HG02642 (cell line): ENCODE measurements around the gene KCNC3.
A peak's percentile ranks its signal among the peaks of the same experiment; 100 is the strongest.

Experiments
- ATAC-seq: cut with Tn5 transposase; IDR thresholded peaks from one replicate; pipeline ENCODE4 v1.9.1; 2021; ENCODE audit warnings: mild to moderate bottlenecking; ENCODE audit not compliant: unreplicated experiment, poor library complexity

The KCNC3 gene

DNA sequence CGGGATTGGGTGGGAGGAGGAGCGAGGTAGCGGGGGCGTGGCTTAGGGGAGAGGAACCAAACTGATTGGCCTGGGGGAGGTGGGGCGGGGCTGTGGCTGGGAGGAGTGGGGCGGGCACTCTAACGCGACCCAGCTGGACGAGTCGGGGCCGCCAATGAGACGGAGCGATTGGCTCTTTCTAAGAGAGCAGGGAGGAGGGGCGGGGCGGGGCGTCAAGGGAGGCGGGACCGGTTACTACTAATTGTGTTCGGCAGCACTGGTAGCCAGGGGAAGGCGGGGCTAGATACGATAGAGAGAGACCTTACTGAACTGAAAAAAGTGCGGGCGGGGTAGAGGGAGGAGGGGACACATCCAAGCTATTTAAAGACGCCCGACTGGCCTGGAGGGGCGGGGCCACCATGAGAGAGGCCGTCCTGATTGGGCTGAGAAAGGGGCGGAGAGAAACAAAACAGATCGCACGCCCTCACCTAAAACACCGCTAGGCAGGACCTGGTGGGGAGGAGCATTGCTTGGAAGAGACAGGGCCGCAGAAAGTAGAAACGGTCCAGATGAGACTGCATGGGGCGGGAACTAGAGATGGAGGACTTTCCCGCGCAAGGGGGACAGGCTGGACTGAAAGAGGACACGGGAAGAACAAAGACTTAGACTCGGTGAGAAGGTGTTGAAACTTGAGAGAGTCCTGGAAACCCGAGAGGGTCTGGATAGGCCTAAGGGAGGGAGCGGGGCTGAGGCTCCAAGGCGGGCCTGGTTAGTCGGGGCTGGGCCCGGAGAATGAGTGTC is at the start of gene KCNC3:
KCNC3 (minus strand) TSS at position 232 of the 780 bp plus-strand sequence. CDS start 295 bp downstream, outside the sequence.
- peak; percentile 49 for ATAC-seq

DNA sequence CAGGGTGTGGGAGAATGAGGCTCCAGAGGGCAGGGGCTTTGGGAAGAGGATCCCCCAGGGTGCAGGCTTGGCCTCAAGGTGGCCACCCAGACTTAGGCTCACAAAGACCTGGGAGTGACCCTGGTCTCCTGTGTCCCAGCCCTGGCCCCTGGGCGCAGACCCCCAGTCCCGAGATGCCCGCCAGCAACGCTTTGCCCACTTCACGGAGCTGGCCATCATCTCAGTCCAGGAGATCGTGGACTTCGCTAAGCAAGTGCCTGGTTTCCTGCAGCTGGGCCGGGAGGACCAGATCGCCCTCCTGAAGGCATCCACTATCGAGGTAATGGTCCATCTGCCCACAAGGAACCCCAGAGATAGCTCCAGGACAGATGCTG is 49.7 kb upstream of the KCNC3 start:
- no peak for ATAC-seq

DNA sequence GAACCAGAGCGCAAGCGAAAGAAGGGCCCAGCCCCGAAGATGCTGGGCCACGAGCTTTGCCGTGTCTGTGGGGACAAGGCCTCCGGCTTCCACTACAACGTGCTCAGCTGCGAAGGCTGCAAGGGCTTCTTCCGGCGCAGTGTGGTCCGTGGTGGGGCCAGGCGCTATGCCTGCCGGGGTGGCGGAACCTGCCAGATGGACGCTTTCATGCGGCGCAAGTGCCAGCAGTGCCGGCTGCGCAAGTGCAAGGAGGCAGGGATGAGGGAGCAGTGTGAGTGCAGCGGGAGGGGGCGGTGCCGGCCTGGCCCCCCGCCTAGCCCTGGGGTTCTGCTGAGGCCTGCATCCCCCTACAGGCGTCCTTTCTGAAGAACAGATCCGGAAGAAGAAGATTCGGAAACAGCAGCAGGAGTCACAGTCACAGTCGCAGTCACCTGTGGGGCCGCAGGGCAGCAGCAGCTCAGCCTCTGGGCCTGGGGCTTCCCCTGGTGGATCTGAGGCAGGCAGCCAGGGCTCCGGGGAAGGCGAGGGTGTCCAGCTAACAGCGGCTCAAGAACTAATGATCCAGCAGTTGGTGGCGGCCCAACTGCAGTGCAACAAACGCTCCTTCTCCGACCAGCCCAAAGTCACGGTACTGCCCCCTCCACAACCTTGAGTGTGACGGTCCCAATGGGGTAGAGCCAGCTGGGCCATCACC is 49.1 kb upstream of the KCNC3 start:
- ATAC-seq: no peak

DNA sequence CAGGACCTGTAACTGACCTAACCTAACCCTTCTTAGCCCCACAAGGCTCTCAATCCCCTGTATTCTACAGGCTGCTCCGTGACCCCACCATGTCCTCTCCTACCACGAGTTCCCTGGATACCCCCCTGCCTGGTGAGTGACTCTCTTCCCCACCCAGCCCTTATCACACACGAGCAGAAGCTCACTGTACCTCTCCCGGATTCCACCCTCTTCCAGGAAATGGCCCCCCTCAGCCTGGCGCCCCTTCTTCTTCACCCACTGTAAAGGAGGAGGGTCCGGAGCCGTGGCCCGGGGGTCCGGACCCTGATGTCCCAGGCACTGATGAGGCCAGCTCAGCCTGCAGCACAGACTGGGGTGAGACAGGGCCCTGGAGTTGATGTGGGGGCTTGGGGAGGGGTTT is 48.3 kb upstream of the KCNC3 start:
- ATAC-seq: no peak

DNA sequence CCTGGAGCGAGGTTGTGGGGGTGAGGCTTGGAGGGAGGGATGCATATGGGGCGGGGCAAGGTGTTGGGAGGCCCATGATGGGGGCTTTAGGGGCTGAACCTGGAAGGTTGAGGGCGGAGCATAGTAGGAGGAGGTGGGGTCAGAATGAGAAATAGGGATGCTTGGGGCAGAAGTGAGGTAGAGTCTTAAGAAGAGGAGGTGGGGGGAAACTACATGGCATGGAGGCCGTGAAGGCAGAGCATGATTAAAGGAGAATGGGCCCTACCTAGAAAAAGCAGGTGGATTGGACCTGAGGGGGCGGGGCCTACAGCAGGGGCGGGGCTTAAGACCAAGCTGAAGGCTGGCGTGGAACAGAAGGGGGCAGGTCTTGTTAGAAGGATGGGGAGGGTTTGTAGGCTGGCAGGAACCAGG is 47.9 kb upstream of the KCNC3 start:
- ATAC-seq: peak; percentile 8

DNA sequence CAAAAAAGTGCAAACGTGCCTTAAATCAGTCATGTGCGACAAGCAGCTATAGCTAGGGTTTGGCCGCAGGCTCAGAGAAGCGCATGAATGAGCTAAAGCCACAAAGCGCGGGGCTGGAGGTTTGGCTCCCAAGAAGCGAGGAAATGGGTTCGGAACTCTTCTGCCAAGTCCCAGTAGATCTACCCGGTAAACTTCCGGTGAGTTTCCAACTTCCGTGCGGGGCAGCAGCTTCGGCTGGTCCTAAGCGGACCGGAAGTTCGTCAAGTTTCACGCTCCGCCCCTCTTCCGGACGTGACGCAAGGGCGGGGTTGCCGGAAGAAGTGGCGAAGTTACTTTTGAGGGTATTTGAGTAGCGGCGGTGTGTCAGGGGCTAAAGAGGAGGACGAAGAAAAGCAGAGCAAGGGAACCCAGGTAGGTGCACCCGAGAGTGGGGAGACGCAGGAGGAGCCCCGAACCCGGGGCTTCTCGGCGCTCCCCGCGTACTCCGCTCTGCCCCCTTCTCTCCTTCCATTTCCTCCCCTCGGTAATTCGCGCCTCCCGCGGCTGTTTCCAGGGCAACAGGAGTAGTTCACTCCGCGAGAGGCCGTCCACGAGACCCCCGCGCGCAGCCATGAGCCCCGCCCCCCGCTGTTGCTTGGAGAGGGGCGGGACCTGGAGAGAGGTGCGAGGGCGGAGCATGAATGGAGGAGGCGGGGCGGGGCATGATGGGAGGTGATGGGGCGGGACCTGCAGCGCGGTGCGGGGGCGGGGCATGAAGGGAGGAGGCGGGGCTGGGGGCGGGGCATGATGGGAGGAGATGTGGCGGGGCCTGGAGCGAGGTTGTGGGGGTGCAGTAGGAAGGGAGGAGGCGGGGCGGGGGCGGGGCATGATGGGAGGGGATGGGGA is 47.2 kb upstream of the KCNC3 start, which contains the start of gene NR1H2:
NR1H2 (plus strand) TSS at position 292 of the 885 bp plus-strand sequence. CDS start 1,149 bp downstream, outside the sequence.
- ATAC-seq: peak; percentile 85

DNA sequence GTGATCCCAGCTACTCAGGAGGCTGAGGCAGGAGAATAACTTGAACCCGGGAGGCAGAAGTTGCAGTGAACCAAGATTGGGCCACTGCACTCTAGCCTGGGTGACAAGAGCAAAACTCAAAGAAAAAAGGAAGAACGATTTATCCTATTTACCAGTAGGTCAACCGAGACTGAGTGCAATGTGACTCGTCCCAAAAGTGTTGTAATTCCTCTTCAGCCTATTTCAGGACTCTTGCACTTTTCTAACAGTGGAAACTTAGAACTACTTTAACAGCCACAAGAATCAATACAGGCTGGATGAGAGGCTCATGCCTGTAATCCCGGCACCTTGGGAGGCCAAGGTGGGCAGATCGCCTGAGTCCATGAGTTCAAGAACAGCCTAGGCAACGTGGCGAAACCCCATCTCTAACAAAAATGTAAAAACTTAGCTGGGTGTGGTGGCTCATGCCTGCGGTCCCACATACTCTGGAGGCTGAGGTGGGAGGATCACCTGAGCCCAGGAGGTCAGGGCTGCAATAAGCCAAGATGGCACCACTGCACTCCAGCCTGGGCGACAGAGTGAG is 42.8 kb upstream of the KCNC3 start:
- ATAC-seq: no peak

DNA sequence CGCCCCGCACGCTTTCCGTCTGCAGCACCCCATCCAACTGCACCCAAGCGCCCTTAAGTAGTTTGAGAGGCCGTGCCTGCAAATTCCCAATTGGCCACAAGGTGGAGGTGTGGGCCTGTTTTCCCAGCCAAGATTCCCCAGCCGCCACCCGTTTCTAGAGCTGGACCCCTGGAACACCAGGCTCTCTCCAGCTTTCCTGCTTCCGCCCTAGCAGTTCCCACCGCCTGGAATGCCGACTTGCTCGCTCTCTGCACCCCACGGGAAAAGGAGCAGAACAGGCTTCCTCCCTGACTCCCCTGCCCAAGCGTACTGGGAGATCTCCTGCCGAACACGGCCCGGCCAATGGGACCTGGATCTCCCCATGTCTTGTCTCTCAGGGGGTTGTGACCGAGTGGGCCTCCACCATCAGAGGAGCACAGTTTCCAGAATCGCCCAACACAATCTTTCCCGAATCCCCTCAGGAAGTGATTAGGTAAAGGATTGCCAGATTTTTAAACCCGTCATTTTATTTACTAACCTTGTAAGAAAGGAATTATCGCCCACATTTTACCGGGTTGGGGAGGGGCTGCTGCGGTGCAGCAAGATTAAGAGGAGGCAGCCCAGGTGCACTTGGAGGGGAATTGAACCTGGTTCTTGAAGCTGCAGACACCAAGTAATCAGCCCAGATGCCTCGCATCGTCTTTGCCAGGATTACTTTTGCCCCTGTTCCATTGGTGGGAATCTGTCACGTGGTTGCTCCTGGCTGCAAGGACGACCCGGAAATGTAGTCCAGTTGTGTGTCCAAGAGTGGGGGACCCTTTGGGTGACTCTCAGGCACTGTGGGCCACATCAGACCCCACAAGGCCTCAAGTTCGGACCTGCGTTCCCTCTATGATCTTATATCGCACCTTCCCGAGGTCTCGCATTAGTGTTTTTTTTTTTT is 39.7 kb upstream of the KCNC3 start:
- ATAC-seq: peak; percentile 61

DNA sequence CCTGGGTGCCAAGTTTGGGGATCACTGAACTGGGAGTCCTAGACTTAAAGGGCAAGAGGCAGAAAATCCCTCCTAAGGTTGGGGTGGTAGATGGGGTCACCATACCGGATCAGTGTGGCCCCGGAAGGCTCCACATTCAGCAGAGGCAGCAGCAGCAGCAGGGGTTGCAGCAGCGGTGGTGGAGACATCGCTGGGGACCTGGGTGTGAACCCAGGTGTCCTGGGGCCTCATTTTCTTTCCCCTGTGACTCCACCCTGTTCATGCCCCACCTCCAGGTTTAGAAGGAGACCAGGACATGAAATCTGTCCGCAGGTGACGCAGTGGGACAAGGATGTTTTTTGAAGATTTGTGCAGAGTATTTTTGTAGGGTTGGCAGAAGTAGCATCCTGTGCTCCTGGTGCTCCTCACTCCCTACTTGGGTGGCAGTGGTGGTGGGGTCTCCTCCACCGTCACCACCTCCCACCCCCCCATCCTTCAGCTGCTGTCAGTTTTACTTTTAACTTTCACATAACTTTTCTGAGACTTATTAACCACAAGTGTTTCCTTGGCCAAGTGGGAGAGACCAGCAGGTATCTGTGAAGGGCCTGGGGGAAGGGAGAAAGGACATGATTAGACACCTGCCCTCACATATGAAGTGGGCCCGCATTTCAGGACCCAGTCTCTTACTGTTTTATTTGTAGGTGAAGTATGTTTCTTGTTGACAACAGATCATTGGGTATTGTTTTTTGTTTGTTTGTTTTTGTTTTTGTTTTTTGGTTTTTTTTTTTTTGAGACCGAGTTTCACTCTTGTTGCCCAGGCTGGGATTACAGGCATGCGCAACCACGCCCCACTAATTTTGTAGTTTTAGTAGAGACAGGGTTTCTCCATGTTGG is 36.5 kb upstream of the KCNC3 start, which contains the start of gene NAPSA:
NAPSA (minus strand) TSS at position 206 of the 873 bp plus-strand sequence; CDS start at position 188, 18 bp downstream.
- no peak for ATAC-seq

DNA sequence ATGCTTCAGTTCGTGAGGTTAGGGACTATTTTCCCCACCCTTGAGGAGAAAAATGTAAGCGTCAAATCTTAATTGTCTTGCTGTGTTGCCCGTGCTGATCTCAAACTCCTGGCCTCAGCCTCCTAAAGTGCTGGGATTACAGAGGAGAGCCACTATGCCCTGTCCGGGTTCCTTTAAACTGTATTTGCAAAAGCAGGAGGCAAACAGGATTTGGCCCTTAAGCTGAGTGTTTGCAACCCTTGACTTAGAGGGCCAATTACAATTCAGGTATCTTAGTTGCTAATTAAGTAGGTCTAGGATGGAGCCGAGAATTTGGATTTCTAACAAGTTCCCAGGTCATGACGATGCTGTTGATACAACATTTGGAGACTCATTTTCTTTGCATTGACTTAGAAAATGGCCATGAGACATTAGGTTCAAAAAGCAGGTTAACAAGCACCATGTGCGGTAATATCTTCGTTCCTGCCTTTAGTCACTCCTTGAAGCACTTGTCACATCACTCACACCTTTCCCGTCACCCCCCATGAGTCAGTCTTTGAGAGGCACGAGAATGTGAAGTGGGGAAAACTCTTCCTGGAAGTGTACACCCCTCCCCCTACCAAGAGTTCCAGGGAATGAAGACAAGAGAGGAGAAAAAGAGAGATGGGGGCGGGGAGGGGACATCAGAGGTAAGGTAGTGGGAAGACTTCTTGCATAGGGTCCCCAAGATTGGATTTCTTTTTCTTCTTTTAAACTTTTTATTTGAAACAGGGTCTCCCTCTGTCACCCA is 33.7 kb upstream of the KCNC3 start:
- no peak for ATAC-seq

DNA sequence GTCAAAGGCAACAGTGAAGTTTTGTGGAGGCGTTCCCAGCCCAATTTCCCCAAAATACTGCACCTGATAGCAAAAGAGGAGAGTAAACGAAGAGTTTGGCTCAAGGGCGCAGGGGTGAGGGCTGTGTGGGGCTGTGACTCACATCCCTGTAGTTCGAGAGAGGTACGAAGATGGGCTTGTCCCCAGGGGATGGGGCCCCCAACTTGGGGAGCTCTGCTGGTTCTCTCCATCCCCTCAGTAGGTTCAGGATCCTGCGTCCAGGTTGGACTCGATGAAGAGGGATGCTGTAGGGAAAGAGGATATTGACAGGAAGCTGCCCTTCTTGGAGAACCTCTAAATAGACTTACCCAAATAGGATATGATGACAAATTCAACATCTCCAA is 32.8 kb upstream of the KCNC3 start:
- no peak for ATAC-seq

DNA sequence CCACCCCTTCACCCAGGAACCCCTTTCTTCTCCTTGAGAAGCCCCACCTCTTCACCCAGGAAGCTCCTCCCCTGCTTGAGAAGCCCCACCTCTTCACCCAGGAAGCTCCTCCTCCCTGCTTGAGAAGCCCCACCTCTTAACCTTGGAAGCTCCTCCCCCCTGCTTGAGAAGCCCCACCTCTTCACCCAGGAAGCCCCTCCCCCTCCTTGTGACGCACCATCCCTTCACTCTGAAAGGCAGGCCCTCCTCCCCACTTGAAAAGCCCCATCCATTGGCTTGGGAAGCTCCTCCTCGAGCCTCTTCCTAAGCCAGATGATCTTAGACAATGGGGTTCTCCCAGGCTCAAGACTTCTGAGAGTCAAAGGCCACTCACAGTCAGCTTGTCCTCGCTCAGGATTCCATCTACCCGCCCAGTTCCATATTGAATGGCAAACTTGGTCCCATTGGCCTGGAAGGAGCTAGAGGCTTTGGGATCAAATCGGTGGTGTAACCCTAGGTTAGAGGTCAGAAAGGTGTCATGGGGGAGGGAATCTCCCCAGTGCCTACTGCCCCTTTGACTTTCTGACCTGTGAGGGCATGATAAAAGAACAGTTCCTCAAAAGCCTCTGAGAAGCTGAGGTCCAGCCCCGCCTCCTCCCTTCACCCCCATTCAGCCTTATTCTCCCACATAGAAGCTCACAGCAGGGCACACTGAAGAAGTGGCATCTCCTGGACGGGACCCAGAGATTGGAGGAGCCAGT is 32.3 kb upstream of the KCNC3 start:
- ATAC-seq: no peak

DNA sequence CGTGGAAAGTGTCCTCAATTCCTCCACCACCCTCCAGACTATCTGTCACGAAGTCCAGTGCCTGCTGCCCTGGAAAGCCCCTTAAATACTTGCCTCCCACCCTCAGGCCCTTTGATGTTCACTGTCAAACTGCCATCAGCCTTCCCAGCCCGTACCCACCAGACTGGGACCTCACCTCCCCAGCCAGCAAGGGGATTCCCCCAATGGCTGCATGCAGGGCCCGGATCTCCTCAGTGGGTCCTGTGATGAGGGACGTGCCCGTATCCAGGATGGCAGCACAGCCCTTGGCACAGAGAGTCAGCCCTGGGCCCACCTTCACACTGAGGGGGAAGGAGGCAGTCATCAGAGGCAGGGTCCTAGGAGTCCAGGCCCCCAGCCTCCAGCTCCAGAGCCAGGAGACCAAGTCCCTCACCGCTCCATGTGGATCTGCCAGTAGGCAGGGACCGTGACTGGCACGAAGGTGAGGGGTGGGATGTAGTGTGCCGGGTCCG is 30.2 kb upstream of the KCNC3 start:
- ATAC-seq: no peak

DNA sequence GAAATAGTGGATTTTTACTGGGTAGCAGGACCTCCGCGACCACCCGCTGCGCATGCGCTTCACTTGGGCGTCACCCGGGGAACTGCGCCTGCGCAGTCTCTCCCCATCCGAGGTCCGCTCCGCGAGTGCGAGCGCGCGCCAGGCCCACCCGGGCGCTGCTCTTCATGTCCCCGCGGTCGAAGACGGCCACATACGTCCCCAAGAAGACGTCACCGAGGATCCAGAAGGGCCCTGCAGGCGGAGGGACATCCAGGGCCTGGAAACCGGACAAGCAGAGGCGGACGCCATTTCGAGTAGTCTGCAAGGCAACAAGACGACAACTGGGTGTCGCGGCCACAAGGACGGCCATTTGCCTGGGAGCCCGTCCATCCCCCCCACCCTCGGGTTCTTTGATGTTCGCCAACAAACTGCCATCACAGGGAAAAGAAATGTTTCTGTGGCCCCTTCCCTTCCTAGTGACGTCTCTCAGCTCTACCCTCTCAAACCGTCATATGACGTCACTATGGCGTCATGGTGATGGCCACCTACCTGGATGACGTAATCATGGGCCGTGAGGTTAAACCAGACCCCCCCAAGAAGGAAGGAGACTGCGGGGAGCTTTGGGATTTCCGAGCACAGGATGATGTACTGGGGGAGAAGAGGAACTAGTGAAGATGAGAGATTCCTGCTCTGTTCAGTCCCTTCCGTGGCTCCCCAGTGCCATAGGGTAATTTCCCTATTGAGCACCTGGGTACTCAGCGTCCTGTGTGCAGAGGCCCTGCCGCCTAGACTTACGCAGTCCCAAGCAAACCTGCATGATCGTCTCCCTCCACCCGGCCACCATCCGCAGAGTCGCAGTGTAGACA is 29.5 kb upstream of the KCNC3 start:
- peak; percentile 40 for ATAC-seq

DNA sequence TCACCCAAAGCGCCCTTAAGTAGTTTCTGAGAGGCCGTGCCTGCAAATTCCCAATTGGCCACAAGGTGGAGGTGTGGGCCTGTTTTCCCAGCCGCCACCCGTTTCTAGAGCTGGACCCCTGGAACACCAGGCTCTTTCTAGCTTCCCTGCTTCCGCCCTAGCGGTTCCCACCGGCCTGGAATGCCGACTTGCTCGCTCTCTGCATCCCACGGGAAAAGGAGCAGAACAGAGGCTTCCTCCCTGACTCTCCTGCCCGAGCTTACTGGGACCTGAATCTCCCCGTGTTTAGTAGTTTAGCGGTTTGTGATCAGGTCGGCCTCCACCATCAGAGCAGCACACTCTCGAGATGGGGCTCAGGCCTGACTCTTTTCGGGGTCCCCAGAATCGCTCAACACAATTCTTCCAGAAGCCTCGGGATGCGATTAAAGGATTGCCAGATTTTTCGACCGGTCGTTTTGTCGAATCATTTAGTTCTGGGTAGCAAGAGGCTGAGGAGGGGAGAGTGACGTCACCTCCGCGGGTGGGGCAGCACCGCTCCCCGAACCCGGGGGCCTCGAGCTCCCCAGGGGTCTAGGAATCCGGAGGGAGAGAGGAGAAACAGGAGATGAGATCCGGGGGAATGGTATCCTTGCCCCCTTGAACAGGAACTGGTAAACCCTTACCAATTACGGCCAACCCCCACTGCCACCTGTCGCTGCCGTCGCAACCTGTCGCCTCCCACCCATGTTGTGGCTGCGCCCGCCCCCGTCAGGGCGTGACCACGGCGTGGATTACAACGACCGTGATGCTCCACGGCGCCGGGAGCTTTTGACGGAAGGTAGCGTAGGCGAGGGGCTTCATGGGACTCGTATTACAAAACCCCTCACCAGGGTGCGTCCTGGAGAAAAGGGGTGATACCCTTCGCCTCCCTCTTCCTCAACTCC is 28.3 kb upstream of the KCNC3 start:
- peak; percentile 66 for ATAC-seq
